ENCODE data around the gene MYO18B. TPM values are rescaled to one million over a fixed set of nuclear protein-coding genes. Genes with fewer than 3 reads are reported as not detected.

MYO18B gene
- total RNA-seq, 1 donor from 2014 or later, result 144 TPM

- Histone ChIP-seq H3K27ac (ENCODE audit: low read depth, low read length) (peak overlapping the region; percentile 51), H3K4me1 (ENCODE audit: control insufficient read depth in 3 of 3, insufficient read depth in 3 of 3, low read length in 3 of 3) (peaks cover 32 to 67% (median 62%) of the 10 kb centered on the region in 3 donors), H3K36me3 (ENCODE audit: control insufficient read depth in 3 of 3, insufficient read depth in 3 of 3, low read length in 3 of 3) (peaks cover 8 to 24% (median 9%) of the 10 kb centered on the region in 3 donors), H3K9ac (ENCODE audit: low read depth in 1 of 3, low read length in 3 of 3) (no peak overlapping the region), H3K4me3 (ENCODE audit: low read length in 3 of 3) (no peak overlapping the region), H3K9me3 (ENCODE audit: control insufficient read depth in 3 of 3, low read length in 3 of 3) (no peaks in the 10 kb centered on the region), H3K27me3 (ENCODE audit: control insufficient read depth in 3 of 3, insufficient read depth in 3 of 3, low read length in 3 of 3) (no peaks in the 10 kb centered on the region)
These were observed 15.7 kb downstream of the MYO18B start for GRCh38 chr22:25757686-25758085.

DNA sequence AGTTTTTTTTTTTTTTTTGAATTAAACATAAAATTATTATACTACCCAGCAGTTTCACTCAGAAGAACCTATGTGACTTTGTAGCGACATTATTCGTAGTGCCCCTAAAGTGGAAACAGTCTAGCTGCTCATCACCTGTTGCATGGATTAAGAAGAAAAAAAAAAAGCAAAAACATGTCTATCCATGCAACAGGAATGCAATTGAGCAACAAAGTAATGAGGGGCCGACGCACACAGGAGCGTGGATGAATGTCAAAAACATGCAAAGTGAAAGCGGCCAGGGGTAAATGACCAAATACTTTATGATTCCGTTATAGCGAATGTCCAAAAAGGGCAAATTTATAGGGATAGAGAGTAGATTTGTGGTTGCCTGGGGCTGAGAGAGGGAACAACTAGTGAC is 16.3 kb downstream of the MYO18B start:
- Histone ChIP-seq H3K9me3 (ENCODE audit: control insufficient read depth in 3 of 3, low read length in 3 of 3) (no peaks in the 10 kb centered on the region), H3K4me1 (ENCODE audit: control insufficient read depth in 3 of 3, insufficient read depth in 3 of 3, low read length in 3 of 3) (peaks cover 30 to 66% (median 60%) of the 10 kb centered on the region in 3 donors), H3K36me3 (ENCODE audit: control insufficient read depth in 3 of 3, insufficient read depth in 3 of 3, low read length in 3 of 3) (peaks cover 14 to 24% (median 14%) of the 10 kb centered on the region in 3 donors), H3K27me3 (ENCODE audit: control insufficient read depth in 3 of 3, insufficient read depth in 3 of 3, low read length in 3 of 3) (no peaks in the 10 kb centered on the region), H3K4me3 (ENCODE audit: low read length in 3 of 3) (no peak overlapping the region), H3K9ac (ENCODE audit: low read depth in 1 of 3, low read length in 3 of 3) (no peak overlapping the region), H3K27ac (ENCODE audit: low read depth, low read length) (peak overlapping the region; percentile 15)

- H3K27ac ChIP-seq (ENCODE audit: low read depth, low read length), result peak overlapping the region; percentile 61
These were observed 17.8 kb downstream of the MYO18B start for GRCh38 chr22:25759825-25760231.

GRCh38 chr22:25760294-25760693 is 18.3 kb downstream of the MYO18B start:
- no peak overlapping the region for H3K4me3 ChIP-seq (ENCODE audit: low read length in 3 of 3)
- H3K9ac ChIP-seq (ENCODE audit: low read depth in 1 of 3, low read length in 3 of 3), result peak overlapping the region in 1 of 3 donors; percentile 7
- H3K9me3 ChIP-seq (ENCODE audit: control insufficient read depth in 3 of 3, low read length in 3 of 3), result no peaks in the 10 kb centered on the region
- no peaks in the 10 kb centered on the region for H3K27me3 ChIP-seq (ENCODE audit: control insufficient read depth in 3 of 3, insufficient read depth in 3 of 3, low read length in 3 of 3)
- H3K36me3 ChIP-seq (ENCODE audit: control insufficient read depth in 3 of 3, insufficient read depth in 3 of 3, low read length in 3 of 3), result peaks cover 15 to 30% (median 28%) of the 10 kb centered on the region in 3 donors
- H3K27ac ChIP-seq (ENCODE audit: low read depth, low read length), result peak overlapping the region; percentile 61
- peaks cover 19 to 65% (median 57%) of the 10 kb centered on the region in 3 donors for H3K4me1 ChIP-seq (ENCODE audit: control insufficient read depth in 3 of 3, insufficient read depth in 3 of 3, low read length in 3 of 3)

More at GRCh38 chr22:25759825-25760231, 17.8 kb downstream of the MYO18B start:
- Histone ChIP-seq H3K4me1 (ENCODE audit: control insufficient read depth in 3 of 3, insufficient read depth in 3 of 3, low read length in 3 of 3) (peaks cover 18 to 62% (median 52%) of the 10 kb centered on the region in 3 donors), H3K9me3 (ENCODE audit: control insufficient read depth in 3 of 3, low read length in 3 of 3) (no peaks in the 10 kb centered on the region), H3K27me3 (ENCODE audit: control insufficient read depth in 3 of 3, insufficient read depth in 3 of 3, low read length in 3 of 3) (no peaks in the 10 kb centered on the region), H3K36me3 (ENCODE audit: control insufficient read depth in 3 of 3, insufficient read depth in 3 of 3, low read length in 3 of 3) (peaks cover 15 to 30% (median 28%) of the 10 kb centered on the region in 3 donors), H3K4me3 (ENCODE audit: low read length in 3 of 3) (no peak overlapping the region), H3K9ac (ENCODE audit: low read depth in 1 of 3, low read length in 3 of 3) (no peak overlapping the region)

DNA sequence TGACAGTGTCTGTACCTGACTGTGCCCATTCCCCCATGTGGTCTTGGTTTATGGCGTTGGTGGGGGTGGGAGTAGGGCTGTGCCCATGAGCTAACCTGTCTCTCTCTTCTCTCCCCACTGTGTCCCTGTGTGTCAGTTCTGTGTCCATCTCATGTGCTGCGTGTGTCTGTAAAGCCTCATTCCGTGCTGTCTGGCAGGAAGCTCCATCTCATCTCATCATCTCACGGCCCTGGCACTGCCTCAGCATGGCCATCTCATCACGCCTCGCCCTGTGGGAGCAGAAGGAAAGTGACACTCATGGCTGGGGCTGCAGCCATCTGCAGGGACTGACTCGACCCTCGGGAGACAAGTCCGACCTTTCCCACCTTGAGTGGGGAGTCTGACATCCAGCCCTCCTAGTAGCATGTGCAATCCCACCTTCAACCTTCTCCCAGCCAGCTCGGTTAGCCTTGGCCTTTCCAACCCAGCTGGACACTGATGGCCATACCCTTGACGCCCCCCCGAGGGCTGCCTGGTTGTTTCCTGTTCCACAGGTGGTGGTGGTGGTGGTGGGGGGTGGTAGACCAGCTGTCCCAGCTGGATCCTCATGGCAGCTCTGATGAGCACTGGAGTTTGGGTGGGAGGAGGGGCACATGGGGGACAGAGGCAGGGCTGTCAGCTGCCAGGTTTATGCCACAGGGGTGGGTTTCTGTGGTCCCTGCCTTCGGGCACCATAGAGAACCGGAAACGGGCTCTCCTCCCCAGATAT is 19.0 kb downstream of the MYO18B start:
- H3K27me3 ChIP-seq (ENCODE audit: control insufficient read depth in 3 of 3, insufficient read depth in 3 of 3, low read length in 3 of 3), result no peaks in the 10 kb centered on the region
- H3K36me3 ChIP-seq (ENCODE audit: control insufficient read depth in 3 of 3, insufficient read depth in 3 of 3, low read length in 3 of 3), result peaks cover 15 to 35% (median 28%) of the 10 kb centered on the region in 3 donors
- peaks cover 18 to 63% (median 55%) of the 10 kb centered on the region in 3 donors for H3K4me1 ChIP-seq (ENCODE audit: control insufficient read depth in 3 of 3, insufficient read depth in 3 of 3, low read length in 3 of 3)
- peak overlapping the region in 1 of 3 donors; percentile 13 for H3K4me3 ChIP-seq (ENCODE audit: low read length in 3 of 3)
- H3K9me3 ChIP-seq (ENCODE audit: control insufficient read depth in 3 of 3, low read length in 3 of 3), result no peaks in the 10 kb centered on the region
- peak overlapping the region; percentile 38 for H3K27ac ChIP-seq (ENCODE audit: low read depth, low read length)
- peak overlapping the region in 2 of 3 donors; percentile 7 to 45 for H3K9ac ChIP-seq (ENCODE audit: low read depth in 1 of 3, low read length in 3 of 3)

GRCh38 chr22:25762147-25762546 is 20.2 kb downstream of the MYO18B start:
- peak overlapping the region; percentile 23 for H3K27ac ChIP-seq (ENCODE audit: low read depth, low read length)

GRCh38 chr22:25763239-25763777 is 21.3 kb downstream of the MYO18B start:
- Histone ChIP-seq H3K9me3 (ENCODE audit: control insufficient read depth in 3 of 3, low read length in 3 of 3) (no peaks in the 10 kb centered on the region), H3K27ac (ENCODE audit: low read depth, low read length) (peak overlapping the region; percentile 23), H3K27me3 (ENCODE audit: control insufficient read depth in 3 of 3, insufficient read depth in 3 of 3, low read length in 3 of 3) (no peaks in the 10 kb centered on the region), H3K36me3 (ENCODE audit: control insufficient read depth in 3 of 3, insufficient read depth in 3 of 3, low read length in 3 of 3) (peaks cover 26 to 57% (median 49%) of the 10 kb centered on the region in 3 donors), H3K4me3 (ENCODE audit: low read length in 3 of 3) (no peak overlapping the region), H3K9ac (ENCODE audit: low read depth in 1 of 3, low read length in 3 of 3) (no peak overlapping the region), H3K4me1 (ENCODE audit: control insufficient read depth in 3 of 3, insufficient read depth in 3 of 3, low read length in 3 of 3) (peaks cover 15 to 45% (median 44%) of the 10 kb centered on the region in 3 donors)

More at GRCh38 chr22:25762147-25762546, 20.2 kb downstream of the MYO18B start:
- H3K9me3 ChIP-seq (ENCODE audit: control insufficient read depth in 3 of 3, low read length in 3 of 3), result no peaks in the 10 kb centered on the region
- H3K4me3 ChIP-seq (ENCODE audit: low read length in 3 of 3), result no peak overlapping the region
- peaks cover 17 to 46% (median 38%) of the 10 kb centered on the region in 3 donors for H3K36me3 ChIP-seq (ENCODE audit: control insufficient read depth in 3 of 3, insufficient read depth in 3 of 3, low read length in 3 of 3)
- peaks cover 18 to 55% (median 51%) of the 10 kb centered on the region in 3 donors for H3K4me1 ChIP-seq (ENCODE audit: control insufficient read depth in 3 of 3, insufficient read depth in 3 of 3, low read length in 3 of 3)
- no peak overlapping the region for H3K9ac ChIP-seq (ENCODE audit: low read depth in 1 of 3, low read length in 3 of 3)
- H3K27me3 ChIP-seq (ENCODE audit: control insufficient read depth in 3 of 3, insufficient read depth in 3 of 3, low read length in 3 of 3), result no peaks in the 10 kb centered on the region

GRCh38 chr22:25764270-25765015 is 22.5 kb downstream of the MYO18B start:
- peaks cover 37 to 68% (median 61%) of the 10 kb centered on the region in 3 donors for H3K36me3 ChIP-seq (ENCODE audit: control insufficient read depth in 3 of 3, insufficient read depth in 3 of 3, low read length in 3 of 3)
- peaks cover 15 to 43% (median 38%) of the 10 kb centered on the region in 3 donors for H3K4me1 ChIP-seq (ENCODE audit: control insufficient read depth in 3 of 3, insufficient read depth in 3 of 3, low read length in 3 of 3)
- H3K27ac ChIP-seq (ENCODE audit: low read depth, low read length), result peak overlapping the region; percentile 37

GRCh38 chr22:25765016-25765367 is 23.0 kb downstream of the MYO18B start:
- Histone ChIP-seq H3K4me1 (ENCODE audit: control insufficient read depth in 3 of 3, insufficient read depth in 3 of 3, low read length in 3 of 3) (peaks cover 15 to 38% (median 33%) of the 10 kb centered on the region in 3 donors), H3K27ac (ENCODE audit: low read depth, low read length) (peak overlapping the region; percentile 37), H3K27me3 (ENCODE audit: control insufficient read depth in 3 of 3, insufficient read depth in 3 of 3, low read length in 3 of 3) (no peaks in the 10 kb centered on the region), H3K9me3 (ENCODE audit: control insufficient read depth in 3 of 3, low read length in 3 of 3) (no peaks in the 10 kb centered on the region), H3K36me3 (ENCODE audit: control insufficient read depth in 3 of 3, insufficient read depth in 3 of 3, low read length in 3 of 3) (peaks cover 41 to 74% (median 65%) of the 10 kb centered on the region in 3 donors), H3K9ac (ENCODE audit: low read depth in 1 of 3, low read length in 3 of 3) (no peak overlapping the region), H3K4me3 (ENCODE audit: low read length in 3 of 3) (no peak overlapping the region)

More at GRCh38 chr22:25764270-25765015, 22.5 kb downstream of the MYO18B start:
- no peak overlapping the region for H3K4me3 ChIP-seq (ENCODE audit: low read length in 3 of 3)
- H3K27me3 ChIP-seq (ENCODE audit: control insufficient read depth in 3 of 3, insufficient read depth in 3 of 3, low read length in 3 of 3), result no peaks in the 10 kb centered on the region
- H3K9ac ChIP-seq (ENCODE audit: low read depth in 1 of 3, low read length in 3 of 3), result no peak overlapping the region
- no peaks in the 10 kb centered on the region for H3K9me3 ChIP-seq (ENCODE audit: control insufficient read depth in 3 of 3, low read length in 3 of 3)
